ENCODE data around the gene BMP6. TPM values are rescaled to one million over a fixed set of nuclear protein-coding genes. Genes with fewer than 3 reads are reported as not detected.

The BMP6 gene
- total RNA-seq, 1 experiment from 2014 or later, result 0.28 TPM

GRCh38 chr6:7765575-7766325, 39.9 kb downstream of the BMP6 start:
- H3T11ph ChIP-seq (ENCODE audit: low read length), result no peak overlapping the region
- H3K4ac ChIP-seq (ENCODE audit: low read depth, low read length), result no peak overlapping the region
- no peak for DNase-seq
- no peaks in the 10 kb centered on the region; the same call in 1 of the 2 replicates for H3K27me3 Mint-ChIP-seq (ENCODE audit: low read depth)
- no peak overlapping the region for H2BK5ac ChIP-seq (ENCODE audit: insufficient read length, low read length)
- H4K20me1 ChIP-seq (ENCODE audit: control insufficient read depth, insufficient read depth, insufficient read length), result no peaks in the 10 kb centered on the region
- no peak overlapping the region for H3K56ac ChIP-seq (ENCODE audit: insufficient read length, low read depth, low read length)
- no peak overlapping the region for H3K18ac ChIP-seq (ENCODE audit: insufficient read length, low read depth, low read length)
- no peak overlapping the region for H2BK15ac ChIP-seq (ENCODE audit: low read depth, low read length)
- no peak for TF ChIP-seq CTCF (conservative IDR thresholded peaks at IDR 0.05)
- H3K27ac Mint-ChIP-seq, result no peak overlapping the region
- no peaks in the 10 kb centered on the region for H3K9me3 ChIP-seq (ENCODE audit: control insufficient read depth, low read depth, low read length)
- H2AK5ac ChIP-seq (ENCODE audit: insufficient read length, low read length), result no peak overlapping the region
- no peak overlapping the region for H3K14ac ChIP-seq (ENCODE audit: insufficient read depth, low read length)
- H3K23me2 ChIP-seq (ENCODE audit: insufficient read length, low read depth, low read length, poor library complexity, severe bottlenecking), result no peaks in the 10 kb centered on the region
- H3K4me2 ChIP-seq (ENCODE audit: insufficient read depth, insufficient read length, low read length), result no peak overlapping the region
- no CpG with 5 or more reads among the region's 10 CpGs for WGBS (ENCODE audit: extremely low coverage, insufficient read length, low lambda C conversion rate)
- no peak overlapping the region for H4K8ac ChIP-seq (replicated peaks; ENCODE audit: insufficient read length, low read depth, low read length)
- H2BK120ac ChIP-seq (ENCODE audit: low read depth, low read length, poor library complexity, severe bottlenecking), result no peak overlapping the region
- H2BK12ac ChIP-seq (ENCODE audit: insufficient read length, low read depth, low read length), result no peak overlapping the region
- peaks cover 0 to 10% (median 2%) of the 10 kb centered on the region in 3 experiments; a peak in 5 of 7 replicates for H3K36me3 Mint-ChIP-seq (ENCODE audit: insufficient read depth in 1 of 3, low read depth in 3 of 3)
- peaks cover 8% of the 10 kb centered on the region; the same call in 1 of the 2 replicates for H3K4me1 ChIP-seq (ENCODE audit: insufficient read depth, low read length)
- H3K79me1 ChIP-seq (ENCODE audit: insufficient read depth, low read depth, low read length, poor library complexity, severe bottlenecking), result no peaks in the 10 kb centered on the region
- no peak overlapping the region for H2BK20ac ChIP-seq (ENCODE audit: low read depth, low read length, poor library complexity, severe bottlenecking)
- peaks cover 25 to 32% of the 10 kb centered on the region in 2 experiments for H3K4me1 Mint-ChIP-seq
- no peak overlapping the region for H3K27ac ChIP-seq (ENCODE audit: insufficient read length, low read depth, low read length)
- no peaks in the 10 kb centered on the region for H3K79me2 ChIP-seq (ENCODE audit: insufficient read depth, low read length)
- H4K91ac ChIP-seq (ENCODE audit: insufficient read length, low read depth, low read length), result no peak overlapping the region
- no peaks in the 10 kb centered on the region for H3K27me3 ChIP-seq (ENCODE audit: insufficient read depth, low read length)
- no peak overlapping the region for H3K9ac ChIP-seq (ENCODE audit: extremely low read depth, insufficient read length, low read length)
- H2AFZ ChIP-seq (ENCODE audit: low read length), result no peak overlapping the region
- no peak overlapping the region for H3K4me3 Mint-ChIP-seq
- H3K9me3 Mint-ChIP-seq, result peaks cover 3 to 10% of the 10 kb centered on the region in 2 experiments; a peak in 4 of 5 replicates
- H4K5ac ChIP-seq (ENCODE audit: insufficient read length, low read depth, low read length), result no peak overlapping the region
- H3K23ac ChIP-seq (ENCODE audit: insufficient read length, low read depth, low read length), result no peak overlapping the region
